Astrocyte of the cerebellum (primary cell): ENCODE measurements around the gene MYH7.

Source experiments
- DNase-seq: peaks from one replicate; pipeline ENCODE4 v3.0.0-alpha.2; 2011; ENCODE audit warnings: low read depth
- H3K4me3 ChIP-seq: 2 replicates; pipeline ENCODE4 v1.5.1; 2011; ENCODE audit warnings: mild to moderate bottlenecking, low read depth, low read length, moderate library complexity
- CTCF ChIP-seq: IDR thresholded peaks from 2 replicates; pipeline ENCODE4 v1.5.1; 2012; ENCODE audit warnings: low read length, low read depth, moderate library complexity, mild to moderate bottlenecking; ENCODE audit errors: missing control alignments
- in situ Hi-C: cut with HindIII; loops from 2 replicates; pipeline ENCODE4 v1.10.0; 2017; ENCODE audit warnings: low sequenced_read_pairs

MYH7 gene

GRCh38 chr14:23366426-23366921, 69.0 kb downstream of the MYH7 start:
- no peak for DNase-seq
- H3K4me3 ChIP-seq: peak overlapping the region; percentile 53
- in situ Hi-C loops: loop anchor here (5.0 kb wide), 1 partner anchor 39 kb away; no protein-coding TSS in a partner anchor
- no peak for TF ChIP-seq CTCF

- in situ Hi-C loops: loop anchor here (5.0 kb wide), 1 partner anchor 39 kb away; no protein-coding TSS in a partner anchor
- H3K4me3 ChIP-seq: peak overlapping the region; percentile 53
- no peak for TF ChIP-seq CTCF
- DNase-seq: peak; percentile 23
These were observed 69.6 kb downstream of the MYH7 start for GRCh38 chr14:23365732-23366425.

- DNase-seq: no peak
- in situ Hi-C loops: loop anchor here (5.0 kb wide), 1 partner anchor 38 kb away; no protein-coding TSS in a partner anchor
- peak within 1 kb of the TSS; percentile 53 for H3K4me3 ChIP-seq
These were observed 70.3 kb downstream of the MYH7 start, which contains the start of gene EFS for GRCh38 chr14:23365036-23365731. TSS of gene EFS (minus strand) at chr14:23365172. CDS start at chr14:23365025, 147 bp downstream.

GRCh38 chr14:23364164-23365035, 71.1 kb downstream of the MYH7 start:
- peak overlapping the region; percentile 53 for H3K4me3 ChIP-seq
- in situ Hi-C loops: loop anchor here (5.0 kb wide), 1 partner anchor 37 kb away; no protein-coding TSS in a partner anchor
- no peak for DNase-seq
- TF ChIP-seq CTCF: no peak

More at GRCh38 chr14:23365036-23365731, 70.3 kb downstream of the MYH7 start, which contains the start of gene EFS:
- no peak for TF ChIP-seq CTCF
